ENCODE results near the gene THBD.

DNA sequence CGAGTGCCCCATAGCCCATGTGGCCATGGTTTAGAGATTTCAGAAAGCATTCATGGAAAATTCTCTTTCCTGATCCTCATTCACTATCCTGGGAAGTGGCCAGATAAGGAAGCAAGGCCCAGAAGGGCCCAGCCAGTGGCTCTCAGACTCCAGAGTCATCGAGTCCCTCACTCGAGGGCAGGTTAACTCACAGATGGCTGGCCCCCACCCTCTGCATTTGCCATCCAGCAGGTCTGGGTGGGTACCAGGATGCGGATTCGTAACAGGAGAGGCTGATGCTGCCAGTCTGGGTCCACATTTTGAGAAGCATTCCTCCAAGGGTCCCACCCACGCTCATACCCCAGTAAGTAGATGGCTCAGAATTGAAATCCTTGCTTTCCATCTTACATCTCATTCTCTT is 18.1 kb downstream of the THBD start:
- TF ChIP-seq, protein P1, sequence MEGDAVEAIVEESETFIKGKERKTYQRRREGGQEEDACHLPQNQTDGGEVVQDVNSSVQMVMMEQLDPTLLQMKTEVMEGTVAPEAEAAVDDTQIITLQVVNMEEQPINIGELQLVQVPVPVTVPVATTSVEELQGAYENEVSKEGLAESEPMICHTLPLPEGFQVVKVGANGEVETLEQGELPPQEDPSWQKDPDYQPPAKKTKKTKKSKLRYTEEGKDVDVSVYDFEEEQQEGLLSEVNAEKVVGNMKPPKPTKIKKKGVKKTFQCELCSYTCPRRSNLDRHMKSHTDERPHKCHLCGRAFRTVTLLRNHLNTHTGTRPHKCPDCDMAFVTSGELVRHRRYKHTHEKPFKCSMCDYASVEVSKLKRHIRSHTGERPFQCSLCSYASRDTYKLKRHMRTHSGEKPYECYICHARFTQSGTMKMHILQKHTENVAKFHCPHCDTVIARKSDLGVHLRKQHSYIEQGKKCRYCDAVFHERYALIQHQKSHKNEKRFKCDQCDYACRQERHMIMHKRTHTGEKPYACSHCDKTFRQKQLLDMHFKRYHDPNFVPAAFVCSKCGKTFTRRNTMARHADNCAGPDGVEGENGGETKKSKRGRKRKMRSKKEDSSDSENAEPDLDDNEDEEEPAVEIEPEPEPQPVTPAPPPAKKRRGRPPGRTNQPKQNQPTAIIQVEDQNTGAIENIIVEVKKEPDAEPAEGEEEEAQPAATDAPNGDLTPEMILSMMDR (IDR thresholded peaks at IDR 0.05; ENCODE audit: low read length), result no peak
- TF ChIP-seq EZH2 (IDR thresholded peaks at IDR 0.05; ENCODE audit: borderline replicate concordance, low read length), result no peak
